ENCODE data around the gene ARPC1B. TPM values are rescaled to one million over a fixed set of nuclear protein-coding genes. Genes with fewer than 3 reads are reported as not detected.

Gene ARPC1B
- polyA plus RNA-seq, 1 experiment: 642 TPM

GRCh38 chr7:99403764-99404163 lies 29.2 kb downstream of the ARPC1B start:
- no peak for TF ChIP-seq CTCF (IDR thresholded peaks at IDR 0.05; ENCODE audit: insufficient read depth, low read depth, low read length)
- H3K27me3 ChIP-seq (ENCODE audit: control insufficient read depth, insufficient read depth, low read length): no peaks in the 10 kb centered on the region
- H3K4me3 ChIP-seq (ENCODE audit: low read depth, low read length): no peak overlapping the region
- DNase-seq (ENCODE audit: low read depth): no peak
- peaks cover 26% of the 10 kb centered on the region for H3K36me3 ChIP-seq (ENCODE audit: control insufficient read depth, insufficient read depth, low read length)
- POLR2A ChIA-PET: interaction anchor here (0.5 kb wide), 1 partner anchor 36 kb away, joined by 14 read pairs; no protein-coding TSS in a partner anchor
- CTCF ChIA-PET: interaction anchor here (2.2 kb wide), 1 partner anchor 11 kb away, joined by 7 read pairs; no protein-coding TSS in a partner anchor

DNA sequence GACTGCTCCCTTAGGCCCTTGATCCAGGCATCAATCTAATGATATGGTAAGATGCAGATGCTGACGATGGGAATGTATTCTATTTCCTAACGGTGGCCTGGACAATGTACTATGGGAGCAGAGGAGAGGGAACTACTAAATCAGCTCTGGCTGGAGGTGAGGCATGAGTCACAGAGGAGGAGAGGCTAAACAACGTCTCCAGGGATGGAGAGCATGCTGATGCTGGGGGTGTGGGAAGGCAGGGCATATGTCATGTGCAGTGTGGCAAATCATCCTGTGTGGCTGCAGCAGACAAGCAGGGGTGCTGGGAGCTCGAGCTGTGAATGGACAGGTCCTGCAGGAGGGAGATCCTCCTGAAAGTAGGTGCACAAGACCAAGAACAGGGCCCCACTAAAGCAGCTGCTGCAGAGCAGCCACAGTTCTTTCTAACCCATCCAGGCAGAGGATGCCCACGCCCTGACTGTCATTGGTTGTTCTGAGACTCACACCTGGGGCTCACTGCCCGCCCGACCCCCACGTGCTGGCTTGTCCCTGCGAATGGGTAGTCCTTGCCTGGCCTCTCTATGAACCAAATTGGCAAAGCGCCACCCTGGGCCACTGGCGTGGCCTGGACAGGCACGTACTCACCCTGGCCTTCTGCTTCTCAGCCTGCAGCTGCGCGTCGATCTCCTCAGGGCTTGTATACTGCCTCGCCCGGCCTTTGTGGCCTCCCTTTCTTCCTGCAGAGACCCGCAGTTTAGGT lies 29.9 kb downstream of the ARPC1B start:
- no peak for DNase-seq (ENCODE audit: low read depth)
- POLR2A ChIA-PET: no interaction called here
- Histone ChIP-seq H3K4me3 (ENCODE audit: low read depth, low read length) (no peak overlapping the region), H3K36me3 (ENCODE audit: control insufficient read depth, insufficient read depth, low read length) (peaks cover 23% of the 10 kb centered on the region), H3K27me3 (ENCODE audit: control insufficient read depth, insufficient read depth, low read length) (no peaks in the 10 kb centered on the region)
- TF ChIP-seq CTCF (IDR thresholded peaks at IDR 0.05; ENCODE audit: insufficient read depth, low read depth, low read length): no peak
- CTCF ChIA-PET: interaction anchor here (2.2 kb wide), 1 partner anchor 12 kb away, joined by 7 read pairs; no protein-coding TSS in a partner anchor

GRCh38 chr7:99404977-99405320 lies 30.4 kb downstream of the ARPC1B start:
- TF ChIP-seq CTCF (IDR thresholded peaks at IDR 0.05; ENCODE audit: insufficient read depth, low read depth, low read length): no peak
- peaks cover 17% of the 10 kb centered on the region for H3K36me3 ChIP-seq (ENCODE audit: control insufficient read depth, insufficient read depth, low read length)
- ChIA-PET CTCF (no interaction called here), POLR2A (interaction anchor here (0.6 kb wide), 1 partner anchor 11 kb away, joined by 4 read pairs; no protein-coding TSS in a partner anchor)
- no peak for DNase-seq (ENCODE audit: low read depth)
- no peak overlapping the region for H3K4me3 ChIP-seq (ENCODE audit: low read depth, low read length)
- H3K27me3 ChIP-seq (ENCODE audit: control insufficient read depth, insufficient read depth, low read length): no peaks in the 10 kb centered on the region

GRCh38 chr7:99406557-99406956 lies 32.0 kb downstream of the ARPC1B start:
- H3K36me3 ChIP-seq (ENCODE audit: control insufficient read depth, insufficient read depth, low read length): peaks cover 17% of the 10 kb centered on the region
- DNase-seq (ENCODE audit: low read depth): no peak
- no peak for TF ChIP-seq CTCF (IDR thresholded peaks at IDR 0.05; ENCODE audit: insufficient read depth, low read depth, low read length)
- ChIA-PET POLR2A (no interaction called here), CTCF (interaction anchor here (1.0 to 1.3 kb wide), 2 partner anchors 13 to 34 kb away, joined by 3 to 4 read pairs; no protein-coding TSS in a partner anchor)
- no peak overlapping the region for H3K4me3 ChIP-seq (ENCODE audit: low read depth, low read length)
- H3K27me3 ChIP-seq (ENCODE audit: control insufficient read depth, insufficient read depth, low read length): no peaks in the 10 kb centered on the region

GRCh38 chr7:99407872-99408378 lies 33.4 kb downstream of the ARPC1B start:
- no peak for TF ChIP-seq CTCF (IDR thresholded peaks at IDR 0.05; ENCODE audit: insufficient read depth, low read depth, low read length)
- DNase-seq (ENCODE audit: low read depth): peak; percentile 28
- POLR2A ChIA-PET: no interaction called here
- peaks cover 15% of the 10 kb centered on the region for H3K36me3 ChIP-seq (ENCODE audit: control insufficient read depth, insufficient read depth, low read length)
- peak overlapping the region; percentile 67 for H3K4me3 ChIP-seq (ENCODE audit: low read depth, low read length)
- CTCF ChIA-PET: interaction anchor here (1.2 to 1.4 kb wide), 4 partner anchors 15 to 100 kb away, joined by 3 to 6 read pairs (median 4); no protein-coding TSS in a partner anchor
- no peaks in the 10 kb centered on the region for H3K27me3 ChIP-seq (ENCODE audit: control insufficient read depth, insufficient read depth, low read length)

All from BJ (cell line).